Metanephros (tissue), 2 donors: Measurements from ENCODE around the gene CD28. TPM values are rescaled to one million over a fixed set of nuclear protein-coding genes. Genes with fewer than 3 reads are reported as not detected.

Experiments
- small RNA-seq: library from RNA; depleted of rRNA; stranded (forward); fragments of <200 nt; gene quantifications from one replicate; pipeline ENCODE3, GENCODE V24; 2014; ENCODE audit warnings: low replicate concordance
- total RNA-seq: library from RNA; depleted of rRNA; stranded (reverse); fragments of >200 nt; gene quantifications from one replicate; pipeline ENCODE4 v1.2.3, GENCODE V29; 2014

CD28 gene
- total RNA-seq: 2.7 TPM

GRCh38 chr2:203706403-203706802 is at the start of gene CD28:
Gene CD28 (plus strand): TSS chr2:203706639. CDS start chr2:203706697, 58 bp downstream.

Small RNA genes lying within 50 kb of the gene (small RNA-seq; reads per million reads assigned to genes)
- gene AC125238.1 (not detected), gene RNU6-474P (not detected)

Other genes with a start within 250 kb of the CD28 start
- gene RAPH1, start 171.3 kb upstream of the CD28 start, total RNA-seq: 40.2 TPM
- 0.29 TPM for gene CTLA4, start 161.1 kb downstream of the CD28 start, total RNA-seq
- gene ICOS, start 230.1 kb downstream of the CD28 start, total RNA-seq: 0.23 TPM